GM12892 (cell line): Measurements from ENCODE around the gene SULT4A1.

Experiments
- POLR2A ChIP-seq: IDR thresholded peaks from 2 replicates; pipeline ENCODE4 v1.6.1; 2011; ENCODE audit warnings: low read depth, low read length, control low read depth
- POLR2AphosphoS5 ChIP-seq: IDR thresholded peaks from 2 replicates; pipeline ENCODE4 v1.6.1; 2011; ENCODE audit warnings: low read depth, low read length, control low read depth
- TAF1 ChIP-seq: IDR thresholded peaks from 2 replicates; pipeline ENCODE4 v1.6.1; 2011; ENCODE audit warnings: low read depth, mild to moderate bottlenecking, control low read depth, low read length, borderline replicate concordance

- TF ChIP-seq TAF1 (no peak), POLR2A (no peak), POLR2AphosphoS5 (no peak)
These were observed 7.5 kb downstream of the SULT4A1 start for GRCh38 chr22:43854786-43855271.
